ENCODE measurements around the gene UPK1A. TPM values are rescaled to one million over a fixed set of nuclear protein-coding genes. Genes with fewer than 3 reads are reported as not detected.

UPK1A gene
- total and polyA plus RNA-seq, 9 of the 15 experiments (the other 6 are each of a cell fraction or from before 2014, with no cell fraction given), result 0.06 to 0.13 TPM; not detected in 7

DNA sequence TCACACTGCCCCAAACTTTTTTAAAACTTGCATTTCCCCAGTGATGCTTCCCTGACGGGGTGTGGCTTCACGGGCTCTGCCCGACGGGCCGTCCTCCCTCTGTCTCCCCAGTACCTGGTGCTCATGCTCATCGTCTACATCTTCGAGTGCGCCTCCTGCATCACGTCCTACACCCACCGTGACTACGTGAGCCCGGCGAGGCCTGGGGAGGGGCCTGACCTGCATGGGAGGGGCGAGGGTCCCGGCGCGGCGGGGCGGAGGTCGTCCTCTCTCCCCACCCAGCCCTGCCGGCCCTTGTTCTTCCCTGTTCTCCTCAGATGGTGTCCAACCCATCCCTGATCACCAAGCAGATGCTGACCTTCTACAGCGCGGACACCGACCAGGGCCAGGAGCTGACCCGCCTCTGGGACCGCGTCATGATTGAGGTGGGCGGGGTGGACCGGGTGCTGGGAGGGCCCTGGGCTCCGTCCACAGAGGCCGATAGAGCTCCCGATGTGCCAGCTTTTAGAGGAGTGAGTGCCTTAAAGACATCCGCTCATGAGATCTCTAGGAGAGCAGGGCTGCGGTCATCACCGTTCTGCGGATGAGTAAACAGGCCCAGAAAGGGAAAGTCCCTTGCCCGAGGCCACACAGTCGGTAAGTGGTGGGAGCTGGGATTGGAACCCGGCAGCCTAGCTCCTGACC, 6.9 kb downstream of the UPK1A start (continued):
- TF ChIP-seq, protein P1, sequence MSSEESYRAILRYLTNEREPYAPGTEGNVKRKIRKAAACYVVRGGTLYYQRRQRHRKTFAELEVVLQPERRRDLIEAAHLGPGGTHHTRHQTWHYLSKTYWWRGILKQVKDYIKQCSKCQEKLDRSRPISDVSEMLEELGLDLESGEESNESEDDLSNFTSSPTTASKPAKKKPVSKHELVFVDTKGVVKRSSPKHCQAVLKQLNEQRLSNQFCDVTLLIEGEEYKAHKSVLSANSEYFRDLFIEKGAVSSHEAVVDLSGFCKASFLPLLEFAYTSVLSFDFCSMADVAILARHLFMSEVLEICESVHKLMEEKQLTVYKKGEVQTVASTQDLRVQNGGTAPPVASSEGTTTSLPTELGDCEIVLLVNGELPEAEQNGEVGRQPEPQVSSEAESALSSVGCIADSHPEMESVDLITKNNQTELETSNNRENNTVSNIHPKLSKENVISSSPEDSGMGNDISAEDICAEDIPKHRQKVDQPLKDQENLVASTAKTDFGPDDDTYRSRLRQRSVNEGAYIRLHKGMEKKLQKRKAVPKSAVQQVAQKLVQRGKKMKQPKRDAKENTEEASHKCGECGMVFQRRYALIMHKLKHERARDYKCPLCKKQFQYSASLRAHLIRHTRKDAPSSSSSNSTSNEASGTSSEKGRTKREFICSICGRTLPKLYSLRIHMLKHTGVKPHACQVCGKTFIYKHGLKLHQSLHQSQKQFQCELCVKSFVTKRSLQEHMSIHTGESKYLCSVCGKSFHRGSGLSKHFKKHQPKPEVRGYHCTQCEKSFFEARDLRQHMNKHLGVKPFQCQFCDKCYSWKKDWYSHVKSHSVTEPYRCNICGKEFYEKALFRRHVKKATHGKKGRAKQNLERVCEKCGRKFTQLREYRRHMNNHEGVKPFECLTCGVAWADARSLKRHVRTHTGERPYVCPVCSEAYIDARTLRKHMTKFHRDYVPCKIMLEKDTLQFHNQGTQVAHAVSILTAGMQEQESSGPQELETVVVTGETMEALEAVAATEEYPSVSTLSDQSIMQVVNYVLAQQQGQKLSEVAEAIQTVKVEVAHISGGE (CRISPR knock-in tag; IDR thresholded peaks at IDR 0.05), result no peak
- TF ChIP-seq, protein P2, sequence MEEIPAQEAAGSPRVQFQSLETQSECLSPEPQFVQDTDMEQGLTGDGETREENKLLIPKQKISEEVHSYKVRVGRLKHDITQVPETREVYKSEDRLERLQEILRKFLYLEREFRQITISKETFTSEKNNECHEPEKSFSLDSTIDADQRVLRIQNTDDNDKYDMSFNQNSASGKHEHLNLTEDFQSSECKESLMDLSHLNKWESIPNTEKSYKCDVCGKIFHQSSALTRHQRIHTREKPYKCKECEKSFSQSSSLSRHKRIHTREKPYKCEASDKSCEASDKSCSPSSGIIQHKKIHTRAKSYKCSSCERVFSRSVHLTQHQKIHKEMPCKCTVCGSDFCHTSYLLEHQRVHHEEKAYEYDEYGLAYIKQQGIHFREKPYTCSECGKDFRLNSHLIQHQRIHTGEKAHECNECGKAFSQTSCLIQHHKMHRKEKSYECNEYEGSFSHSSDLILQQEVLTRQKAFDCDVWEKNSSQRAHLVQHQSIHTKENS (CRISPR knock-in tag; IDR thresholded peaks at IDR 0.05), result no peak
- TF ChIP-seq TCF3 (CRISPR knock-in tag; IDR thresholded peaks at IDR 0.05) (no peak), ZNF3 (CRISPR knock-in tag; IDR thresholded peaks at IDR 0.05) (no peak), NR1H2 (CRISPR knock-in tag; IDR thresholded peaks at IDR 0.05) (no peak), COPS2 (conservative IDR thresholded peaks at IDR 0.05) (no peak), ZNF79 (CRISPR knock-in tag; IDR thresholded peaks at IDR 0.05; ENCODE audit: low read depth) (no peak), TBP (optimal IDR thresholded peaks at IDR 0.05; ENCODE audit: low read depth, low read length) (no peak), HNRNPK (IDR thresholded peaks at IDR 0.05; ENCODE audit: low read depth, low read length, poor library complexity, severe bottlenecking) (no peak), NRF1 (conservative IDR thresholded peaks at IDR 0.05 in 1 of 2, IDR thresholded peaks at IDR 0.05 in 1 of 2) (peak in 1 of 2 experiments; percentile 13; a peak in 1 of 4 replicates), ZNF561 (CRISPR knock-in tag; conservative IDR thresholded peaks at IDR 0.05) (no peak), ZNF24 (IDR thresholded peaks at IDR 0.05) (no peak), RFX5 (IDR thresholded peaks at IDR 0.05; ENCODE audit: low read depth, low read length) (no peak), ZNF232 (CRISPR knock-in tag; IDR thresholded peaks at IDR 0.05) (no peak)
- TF ChIP-seq, protein P3, sequence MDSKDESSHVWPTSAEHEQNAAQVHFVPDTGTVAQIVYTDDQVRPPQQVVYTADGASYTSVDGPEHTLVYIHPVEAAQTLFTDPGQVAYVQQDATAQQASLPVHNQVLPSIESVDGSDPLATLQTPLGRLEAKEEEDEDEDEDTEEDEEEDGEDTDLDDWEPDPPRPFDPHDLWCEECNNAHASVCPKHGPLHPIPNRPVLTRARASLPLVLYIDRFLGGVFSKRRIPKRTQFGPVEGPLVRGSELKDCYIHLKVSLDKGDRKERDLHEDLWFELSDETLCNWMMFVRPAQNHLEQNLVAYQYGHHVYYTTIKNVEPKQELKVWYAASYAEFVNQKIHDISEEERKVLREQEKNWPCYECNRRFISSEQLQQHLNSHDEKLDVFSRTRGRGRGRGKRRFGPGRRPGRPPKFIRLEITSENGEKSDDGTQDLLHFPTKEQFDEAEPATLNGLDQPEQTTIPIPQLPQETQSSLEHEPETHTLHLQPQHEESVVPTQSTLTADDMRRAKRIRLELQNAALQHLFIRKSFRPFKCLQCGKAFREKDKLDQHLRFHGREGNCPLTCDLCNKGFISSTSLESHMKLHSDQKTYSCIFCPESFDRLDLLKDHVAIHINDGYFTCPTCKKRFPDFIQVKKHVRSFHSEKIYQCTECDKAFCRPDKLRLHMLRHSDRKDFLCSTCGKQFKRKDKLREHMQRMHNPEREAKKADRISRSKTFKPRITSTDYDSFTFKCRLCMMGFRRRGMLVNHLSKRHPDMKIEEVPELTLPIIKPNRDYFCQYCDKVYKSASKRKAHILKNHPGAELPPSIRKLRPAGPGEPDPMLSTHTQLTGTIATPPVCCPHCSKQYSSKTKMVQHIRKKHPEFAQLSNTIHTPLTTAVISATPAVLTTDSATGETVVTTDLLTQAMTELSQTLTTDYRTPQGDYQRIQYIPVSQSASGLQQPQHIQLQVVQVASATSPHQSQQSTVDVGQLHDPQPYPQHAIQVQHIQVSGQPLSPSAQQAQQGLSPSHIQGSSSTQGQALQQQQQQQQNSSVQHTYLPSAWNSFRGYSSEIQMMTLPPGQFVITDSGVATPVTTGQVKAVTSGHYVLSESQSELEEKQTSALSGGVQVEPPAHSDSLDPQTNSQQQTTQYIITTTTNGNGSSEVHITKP (IDR thresholded peaks at IDR 0.05; ENCODE audit: partially characterized antibody), result peak; percentile 29
- TF ChIP-seq, protein P4, sequence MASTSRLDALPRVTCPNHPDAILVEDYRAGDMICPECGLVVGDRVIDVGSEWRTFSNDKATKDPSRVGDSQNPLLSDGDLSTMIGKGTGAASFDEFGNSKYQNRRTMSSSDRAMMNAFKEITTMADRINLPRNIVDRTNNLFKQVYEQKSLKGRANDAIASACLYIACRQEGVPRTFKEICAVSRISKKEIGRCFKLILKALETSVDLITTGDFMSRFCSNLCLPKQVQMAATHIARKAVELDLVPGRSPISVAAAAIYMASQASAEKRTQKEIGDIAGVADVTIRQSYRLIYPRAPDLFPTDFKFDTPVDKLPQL (IDR thresholded peaks at IDR 0.05; ENCODE audit: extremely low read depth, insufficient read length), result no peak
- TF ChIP-seq, protein P5, sequence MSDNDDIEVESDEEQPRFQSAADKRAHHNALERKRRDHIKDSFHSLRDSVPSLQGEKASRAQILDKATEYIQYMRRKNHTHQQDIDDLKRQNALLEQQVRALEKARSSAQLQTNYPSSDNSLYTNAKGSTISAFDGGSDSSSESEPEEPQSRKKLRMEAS (CRISPR knock-in tag; IDR thresholded peaks at IDR 0.05), result 0 out of 2 replicates have a peak, but pooled peaks have one; percentile 24
- TF ChIP-seq, protein P6, sequence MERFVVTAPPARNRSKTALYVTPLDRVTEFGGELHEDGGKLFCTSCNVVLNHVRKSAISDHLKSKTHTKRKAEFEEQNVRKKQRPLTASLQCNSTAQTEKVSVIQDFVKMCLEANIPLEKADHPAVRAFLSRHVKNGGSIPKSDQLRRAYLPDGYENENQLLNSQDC (CRISPR knock-in tag; IDR thresholded peaks at IDR 0.05), result no peak

All from K562 (cell line).